OCI-LY3 (cell line): ENCODE data around the gene SLC2A4.

Experiments
- EZH2phosphoT487 ChIP-seq: fragments of 200-600 bp; shearing (Covaris generic); IDR thresholded peaks from 2 replicates; pipeline ENCODE4 v1.6.1; 2018; ENCODE audit warnings: antibody characterized with exemption, mixed run types, low read depth
- TF ChIP-seq, protein P1 (sequence below): fragments of 200-600, 300-600 bp; sonication (generic); IDR thresholded peaks from 2 replicates; pipeline ENCODE4 v1.5.1; 2014; ENCODE audit warnings: antibody characterized with exemption, low read length, low read depth

DNA sequence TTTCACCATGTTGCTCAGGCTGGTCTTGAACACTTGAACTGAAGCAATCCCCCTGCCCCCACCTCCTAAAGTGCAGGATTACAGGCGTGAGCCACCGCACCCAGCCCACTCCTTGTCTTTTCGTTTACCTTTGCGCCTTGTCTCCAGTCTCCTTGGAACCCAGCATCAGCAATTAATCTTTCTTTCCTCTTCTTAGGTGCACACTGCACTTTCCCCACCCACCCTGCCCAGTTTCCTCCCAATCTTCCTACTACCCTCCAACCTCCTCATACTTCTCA is 17.8 kb upstream of the SLC2A4 start:
- TF ChIP-seq, protein P1, sequence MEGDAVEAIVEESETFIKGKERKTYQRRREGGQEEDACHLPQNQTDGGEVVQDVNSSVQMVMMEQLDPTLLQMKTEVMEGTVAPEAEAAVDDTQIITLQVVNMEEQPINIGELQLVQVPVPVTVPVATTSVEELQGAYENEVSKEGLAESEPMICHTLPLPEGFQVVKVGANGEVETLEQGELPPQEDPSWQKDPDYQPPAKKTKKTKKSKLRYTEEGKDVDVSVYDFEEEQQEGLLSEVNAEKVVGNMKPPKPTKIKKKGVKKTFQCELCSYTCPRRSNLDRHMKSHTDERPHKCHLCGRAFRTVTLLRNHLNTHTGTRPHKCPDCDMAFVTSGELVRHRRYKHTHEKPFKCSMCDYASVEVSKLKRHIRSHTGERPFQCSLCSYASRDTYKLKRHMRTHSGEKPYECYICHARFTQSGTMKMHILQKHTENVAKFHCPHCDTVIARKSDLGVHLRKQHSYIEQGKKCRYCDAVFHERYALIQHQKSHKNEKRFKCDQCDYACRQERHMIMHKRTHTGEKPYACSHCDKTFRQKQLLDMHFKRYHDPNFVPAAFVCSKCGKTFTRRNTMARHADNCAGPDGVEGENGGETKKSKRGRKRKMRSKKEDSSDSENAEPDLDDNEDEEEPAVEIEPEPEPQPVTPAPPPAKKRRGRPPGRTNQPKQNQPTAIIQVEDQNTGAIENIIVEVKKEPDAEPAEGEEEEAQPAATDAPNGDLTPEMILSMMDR = no peak
- no peak for TF ChIP-seq EZH2phosphoT487
